HCT116 (cell line): ENCODE measurements around the gene SNED1. TPM values are rescaled to one million over a fixed set of nuclear protein-coding genes. Genes with fewer than 3 reads are reported as not detected.

ENCODE experiments used
- ATAC-seq: fragments of 200-7000 bp; cut with Tn5 transposase; 2 replicates; pipeline ENCODE4 v1.9.1; 2020; ENCODE audit warnings: mild to moderate bottlenecking, moderate library complexity
- BruUV-seq: library from RNA; stranded (reverse); fragments of 400-500 nt; replicated peaks from 2 replicates; lab custom pipeline; 2021; lab: Mats Ljungman, UMichigan
- CTCF ChIA-PET: fragments of 300-600 bp; sonication (Branson Sonifier 250); formaldehyde crosslinking; loops from one replicate; lab custom pipeline; 2021; ENCODE audit warnings: antibody characterized with exemption; lab: Charles Lee
- POLR2A ChIA-PET: fragments of 300-600, 350-600 bp; sonication (Branson Sonifier 250); formaldehyde crosslinking; loops from one replicate; lab custom pipeline; 2021; ENCODE audit warnings: antibody characterized with exemption; lab: Charles Lee
- RAD21 ChIA-PET, 2 experiments: fragments of 300-600 bp; sonication (Branson Sonifier 250); formaldehyde crosslinking; loops; one replicate each; lab custom pipeline; 2023; ENCODE audit warnings: low total read pairs in 2 of 2; ENCODE audit not compliant: uncharacterized antibody in 2 of 2, unreplicated experiment in 2 of 2, low non-redundant PET in 1 of 2; lab: Charles Lee
- DNase-seq: peaks from one replicate; pipeline ENCODE4 v3.0.0-alpha.2; 2010; ENCODE audit warnings: low read depth, low spot score
- H2AFZ ChIP-seq: fragments of 200-600 bp; shearing (Covaris generic), sonication (generic); 2 replicates; pipeline ENCODE4 v1.6.1; 2017; ENCODE audit warnings: low read depth, mixed run types, mixed read lengths, antibody characterized with exemption, low read length; ENCODE audit not compliant: poor library complexity, severe bottlenecking
- H3K27ac ChIP-seq: 2 replicates; pipeline ENCODE4 v1.5.1; 2012; ENCODE audit warnings: low read depth, low read length
- H3K27me3 ChIP-seq: fragments of 200-600 bp; sonication (generic); 2 replicates; pipeline ENCODE4 v1.6.1; 2016; ENCODE audit warnings: mixed run types, low read length, mixed read lengths; ENCODE audit not compliant: insufficient read depth
- H3K36me3 ChIP-seq, 2 experiments: fragments of 200-500 bp in 1 of 2; fragments of 200-600 bp in 1 of 2; sonication (Bioruptor generic) in 1 of 2; sonication (generic) in 1 of 2; 2 replicates each; pipeline versions ENCODE4 v1.5.1 to v1.6.1; 2014 to 2016; ENCODE audit warnings: low read length in 2 of 2, inconsistent platforms in 1 of 2, mixed read lengths in 1 of 2, mixed run types in 1 of 2; ENCODE audit not compliant: insufficient read depth in 2 of 2, control insufficient read depth in 1 of 2
- H3K4me1 ChIP-seq, 2 experiments: fragments of 200-600 bp in 1 of 2; sonication (generic) in 1 of 2; 2 replicates each; pipeline versions ENCODE4 v1.5.1 to v1.6.1; 2012 to 2017; ENCODE audit warnings: low read length in 2 of 2, inconsistent platforms in 1 of 2, mild to moderate bottlenecking in 1 of 2, mixed read lengths in 1 of 2, mixed run types in 1 of 2, moderate library complexity in 1 of 2; ENCODE audit not compliant: insufficient read depth in 2 of 2, control insufficient read depth in 1 of 2
- H3K4me2 ChIP-seq: fragments of 200-600 bp; sonication (generic); 2 replicates; pipeline ENCODE4 v1.6.1; 2017; ENCODE audit warnings: mixed run types, low read length, mixed read lengths
- H3K4me3 ChIP-seq, 2 experiments: fragments of 200-600 bp in 1 of 2; sonication (generic) in 1 of 2; replicated peaks in 1 of 2; 2 replicates each; pipeline ENCODE4 v1.5.1; 2011 to 2016; ENCODE audit warnings: low read length in 2 of 2, control low read depth in 1 of 2, low read depth in 1 of 2, mild to moderate bottlenecking in 1 of 2, mixed read lengths in 1 of 2, mixed run types in 1 of 2
- H3K79me2 ChIP-seq: fragments of 200-600 bp; sonication (generic); 2 replicates; pipeline ENCODE4 v1.6.1; 2017; ENCODE audit warnings: mild to moderate bottlenecking, mixed run types, low read length, moderate library complexity, mixed read lengths; ENCODE audit not compliant: insufficient read depth
- H3K9ac ChIP-seq: fragments of 200-600 bp; sonication (generic); 2 replicates; pipeline ENCODE4 v1.6.1; 2016; ENCODE audit warnings: low read length, mixed read lengths
- H3K9me2 ChIP-seq: fragments of 200-600 bp; sonication (generic), shearing (Covaris generic); 2 replicates; pipeline ENCODE4 v1.6.1; 2017; ENCODE audit warnings: mixed run types, mild to moderate bottlenecking, moderate library complexity; ENCODE audit not compliant: insufficient read depth
- H3K9me3 ChIP-seq, 2 experiments: fragments of 200-500 bp in 1 of 2; fragments of 200-600 bp in 1 of 2; sonication (Bioruptor generic) in 1 of 2; sonication (generic) in 1 of 2; 2 replicates each; pipeline ENCODE4 v1.6.1; 2014 to 2017; ENCODE audit warnings: low read length in 2 of 2, mixed read lengths in 2 of 2, inconsistent platforms in 1 of 2, low read depth in 1 of 2, mild to moderate bottlenecking in 1 of 2, mixed run types in 1 of 2, moderate library complexity in 1 of 2; ENCODE audit not compliant: control insufficient read depth in 1 of 2, insufficient read depth in 1 of 2
- H4K20me1 ChIP-seq: fragments of 200-600 bp; sonication (generic), shearing (Covaris generic); 2 replicates; pipeline ENCODE4 v1.6.1; 2017; ENCODE audit warnings: mixed run types, mild to moderate bottlenecking, moderate library complexity; ENCODE audit not compliant: insufficient read depth
- CBX3 ChIP-seq: IDR thresholded peaks from 2 replicates; pipeline ENCODE4 v1.6.1; 2012; ENCODE audit warnings: low read depth
- CEBPB ChIP-seq: IDR thresholded peaks from 2 replicates; pipeline ENCODE4 v1.6.1; 2012; ENCODE audit warnings: low read depth
- CTCF ChIP-seq, 3 experiments: fragments of 200-600 bp in 1 of 3; sonication (generic) in 1 of 3; IDR thresholded peaks in 2 of 3; conservative IDR thresholded peaks in 1 of 3; 2 replicates each; pipeline ENCODE4 v1.5.1; 2012 to 2017; ENCODE audit warnings: low read depth in 2 of 3, low read length in 2 of 3, antibody characterized with exemption in 1 of 3, borderline replicate concordance in 1 of 3, control low read depth in 1 of 3, mild to moderate bottlenecking in 1 of 3, mixed read lengths in 1 of 3, mixed run types in 1 of 3, moderate library complexity in 1 of 3; ENCODE audit not compliant: insufficient read depth in 1 of 3
- EGR1 ChIP-seq: IDR thresholded peaks from 2 replicates; pipeline ENCODE4 v1.6.1; 2012; ENCODE audit warnings: low read depth
- ELF1 ChIP-seq: IDR thresholded peaks from 2 replicates; pipeline ENCODE4 v1.6.1; 2012; ENCODE audit warnings: low read depth, borderline replicate concordance
- EZH2 ChIP-seq: fragments of 200-600 bp; sonication (generic); IDR thresholded peaks from 2 replicates; pipeline ENCODE4 v1.6.1; 2017; ENCODE audit warnings: antibody characterized with exemption, mixed run types
- EZH2phosphoT487 ChIP-seq: fragments of 200-600 bp; IDR thresholded peaks from 2 replicates; pipeline ENCODE4 v1.6.1; 2018; ENCODE audit warnings: antibody characterized with exemption, borderline replicate concordance
- POLR2AphosphoS5 ChIP-seq: IDR thresholded peaks from 2 replicates; pipeline ENCODE4 v1.6.1; 2011; ENCODE audit warnings: mild to moderate bottlenecking, low read depth, low read length, moderate library complexity
- ZBTB33 ChIP-seq: IDR thresholded peaks from 2 replicates; pipeline ENCODE4 v1.6.1; 2011; ENCODE audit warnings: mild to moderate bottlenecking, low read length, moderate library complexity; ENCODE audit not compliant: insufficient replicate concordance; ENCODE audit errors: extremely low read depth
- intact Hi-C: fragments of 100-400 bp; cut with micrococcal nuclease; formaldehyde crosslinking; loops from 2 replicates; pipeline ENCODE4 v1.10.0; 2022
- total RNA-seq: library from RNA; stranded (reverse); gene quantifications from one replicate; pipeline ENCODE4 v1.2.1, GENCODE V29; 2021; ENCODE audit not compliant: unreplicated experiment
- TF ChIP-seq, protein P1 (sequence below): IDR thresholded peaks from 2 replicates; pipeline ENCODE4 v1.6.1; 2012; ENCODE audit warnings: low read depth

Gene SNED1
- total RNA-seq, 1 experiment from 2014 or later: 9.6 TPM

GRCh38 chr2:240985881-240986786 lies 12.3 kb upstream of the SNED1 start:
- no peaks in the 10 kb centered on the region; the same call in 1 of the 2 replicates for H3K27me3 ChIP-seq
- CTCF ChIA-PET: no interaction called here
- H2AFZ ChIP-seq: no peak overlapping the region
- no peak overlapping the region for H3K27ac ChIP-seq
- no peaks in the 10 kb centered on the region for H3K9me2 ChIP-seq
- no peaks in the 10 kb centered on the region for H4K20me1 ChIP-seq
- H3K9ac ChIP-seq: no peak overlapping the region
- TF ChIP-seq, protein P1, sequence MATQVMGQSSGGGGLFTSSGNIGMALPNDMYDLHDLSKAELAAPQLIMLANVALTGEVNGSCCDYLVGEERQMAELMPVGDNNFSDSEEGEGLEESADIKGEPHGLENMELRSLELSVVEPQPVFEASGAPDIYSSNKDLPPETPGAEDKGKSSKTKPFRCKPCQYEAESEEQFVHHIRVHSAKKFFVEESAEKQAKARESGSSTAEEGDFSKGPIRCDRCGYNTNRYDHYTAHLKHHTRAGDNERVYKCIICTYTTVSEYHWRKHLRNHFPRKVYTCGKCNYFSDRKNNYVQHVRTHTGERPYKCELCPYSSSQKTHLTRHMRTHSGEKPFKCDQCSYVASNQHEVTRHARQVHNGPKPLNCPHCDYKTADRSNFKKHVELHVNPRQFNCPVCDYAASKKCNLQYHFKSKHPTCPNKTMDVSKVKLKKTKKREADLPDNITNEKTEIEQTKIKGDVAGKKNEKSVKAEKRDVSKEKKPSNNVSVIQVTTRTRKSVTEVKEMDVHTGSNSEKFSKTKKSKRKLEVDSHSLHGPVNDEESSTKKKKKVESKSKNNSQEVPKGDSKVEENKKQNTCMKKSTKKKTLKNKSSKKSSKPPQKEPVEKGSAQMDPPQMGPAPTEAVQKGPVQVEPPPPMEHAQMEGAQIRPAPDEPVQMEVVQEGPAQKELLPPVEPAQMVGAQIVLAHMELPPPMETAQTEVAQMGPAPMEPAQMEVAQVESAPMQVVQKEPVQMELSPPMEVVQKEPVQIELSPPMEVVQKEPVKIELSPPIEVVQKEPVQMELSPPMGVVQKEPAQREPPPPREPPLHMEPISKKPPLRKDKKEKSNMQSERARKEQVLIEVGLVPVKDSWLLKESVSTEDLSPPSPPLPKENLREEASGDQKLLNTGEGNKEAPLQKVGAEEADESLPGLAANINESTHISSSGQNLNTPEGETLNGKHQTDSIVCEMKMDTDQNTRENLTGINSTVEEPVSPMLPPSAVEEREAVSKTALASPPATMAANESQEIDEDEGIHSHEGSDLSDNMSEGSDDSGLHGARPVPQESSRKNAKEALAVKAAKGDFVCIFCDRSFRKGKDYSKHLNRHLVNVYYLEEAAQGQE: no peak
- TF ChIP-seq EZH2: no peak
- TF ChIP-seq POLR2AphosphoS5: no peak
- no peak for TF ChIP-seq ELF1
- no peak for TF ChIP-seq CTCF (IDR thresholded peaks at IDR 0.05 in 2 of 3, conservative IDR thresholded peaks at IDR 0.05 in 1 of 3; ENCODE audit: borderline replicate concordance in 1 of 3, insufficient read depth in 1 of 3, low read depth in 2 of 3, low read length in 2 of 3)
- no peak for TF ChIP-seq CBX3
- TF ChIP-seq EGR1: no peak
- no peak for TF ChIP-seq ZBTB33
- TF ChIP-seq EZH2phosphoT487: no peak
- no peak for TF ChIP-seq CEBPB
- TF ChIP-seq, all 23 proteins: peak for 0
- no peaks in the 10 kb centered on the region for H3K9me3 ChIP-seq
- no peaks in the 10 kb centered on the region for H3K36me3 ChIP-seq
- intact Hi-C loops: loop anchor here (5.0 kb wide), 1 partner anchor 74 kb away; no protein-coding TSS in a partner anchor
- H3K4me1 ChIP-seq: peaks cover 0 to 14% of the 10 kb centered on the region in 2 experiments; a peak in 2 of 4 replicates
- DNase-seq: no peak
- ChIA-PET RAD21 (no interaction called here), POLR2A (no interaction called here)
- no peak overlapping the region for H3K4me2 ChIP-seq
- no peaks in the 10 kb centered on the region for H3K79me2 ChIP-seq
- BruUV-seq: no TSS peak
- no peak for ATAC-seq
- no peak overlapping the region for H3K4me3 ChIP-seq
